ENCODE data around the gene IL31RA.

GRCh38 chr5:55868846-55869245, 17.7 kb downstream of the IL31RA start:
- TF ChIP-seq CTCF (conservative IDR thresholded peaks at IDR 0.05): no peak
- no peak for TF ChIP-seq ZFX (IDR thresholded peaks at IDR 0.05)

Data from C4-2B (cell line).